OCI-LY1 (cell line): Measurements from ENCODE around the gene CRTC1.

Experiments
- CTCF ChIP-seq: fragments of 200-600 bp; sonication (generic), shearing (Covaris generic); IDR thresholded peaks from 2 replicates; pipeline ENCODE4 v1.5.1; 2017; ENCODE audit warnings: mild to moderate bottlenecking, antibody characterized with exemption, low read length, moderate library complexity, mixed read lengths
- EZH2 ChIP-seq: fragments of 200-600 bp; sonication (generic), shearing (Covaris generic); IDR thresholded peaks from 2 replicates; pipeline ENCODE4 v1.8.0; 2017; ENCODE audit warnings: borderline replicate concordance, mixed run types, mild to moderate bottlenecking, antibody characterized with exemption, low read length, moderate library complexity, mixed read lengths

DNA sequence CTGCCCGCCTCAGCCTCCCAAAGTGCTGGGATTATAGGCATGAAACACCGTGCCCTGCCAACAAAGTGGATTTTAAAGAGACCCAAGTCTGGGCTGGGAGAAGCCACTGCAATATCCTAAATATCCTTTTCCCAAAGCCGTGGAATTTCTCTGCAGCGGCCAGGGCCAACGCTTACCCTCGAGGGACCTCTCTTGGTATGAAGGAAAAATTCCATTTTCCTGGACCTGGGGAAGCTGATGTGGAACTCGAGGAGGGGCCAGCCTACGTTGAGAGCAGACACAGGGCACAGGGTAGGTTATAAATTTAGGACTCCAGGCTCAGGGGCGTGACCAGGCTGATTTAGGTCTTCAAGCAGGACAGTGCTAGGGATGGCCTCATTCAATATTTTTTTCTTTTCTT lies 130.6 kb downstream of the CRTC1 start:
- TF ChIP-seq CTCF (no peak), EZH2 (no peak)
